Hepatocyte (in vitro differentiated cells): ENCODE results near the gene ENTHD1. TPM values are rescaled to one million over a fixed set of nuclear protein-coding genes. Genes with fewer than 3 reads are reported as not detected.

Experiments
- DNase-seq: peaks from one replicate; pipeline ENCODE4 v3.0.0-alpha.2; 2016; ENCODE audit warnings: low spot score
- H2AFZ ChIP-seq: fragments of 200-600 bp; sonication (generic); 2 replicates; pipeline ENCODE4 v1.6.0; 2016; ENCODE audit warnings: antibody characterized with exemption, mild to moderate bottlenecking
- H3K27ac ChIP-seq: fragments of 200-600 bp; sonication (generic); 2 replicates; pipeline ENCODE4 v1.5.1; 2016; ENCODE audit warnings: mild to moderate bottlenecking
- H3K27me3 ChIP-seq: fragments of 200-600 bp; sonication (generic); 2 replicates; pipeline ENCODE4 v1.6.1; 2016
- H3K36me3 ChIP-seq: fragments of 200-600 bp; sonication (generic); replicated peaks from 2 replicates; pipeline ENCODE4 v1.5.1; 2016; ENCODE audit warnings: low read depth; ENCODE audit not compliant: insufficient read depth
- H3K4me1 ChIP-seq: fragments of 200-600 bp; sonication (generic); 2 replicates; pipeline ENCODE4 v1.5.1; 2016; ENCODE audit warnings: mild to moderate bottlenecking, moderate library complexity; ENCODE audit not compliant: insufficient read depth
- H3K4me2 ChIP-seq: fragments of 200-600 bp; sonication (generic); 2 replicates; pipeline ENCODE4 v1.6.0; 2016
- H3K4me3 ChIP-seq: fragments of 200-600 bp; sonication (generic); 2 replicates; pipeline ENCODE4 v1.5.1; 2016; ENCODE audit warnings: mild to moderate bottlenecking
- H3K79me2 ChIP-seq: fragments of 200-600 bp; sonication (generic); 2 replicates; pipeline ENCODE4 v1.6.0; 2017; ENCODE audit warnings: mild to moderate bottlenecking
- H3K9me2 ChIP-seq: fragments of 200-600 bp; sonication (generic); replicated peaks from 2 replicates; pipeline ENCODE4 v1.6.0; 2017; ENCODE audit warnings: mild to moderate bottlenecking; ENCODE audit not compliant: insufficient read depth
- H3K9me3 ChIP-seq: fragments of 200-600 bp; sonication (generic); 2 replicates; pipeline ENCODE4 v1.5.1; 2016; ENCODE audit warnings: low read depth, mild to moderate bottlenecking
- H4K20me1 ChIP-seq: fragments of 200-600 bp; sonication (generic); 2 replicates; pipeline ENCODE4 v1.6.0; 2016; ENCODE audit warnings: mild to moderate bottlenecking; ENCODE audit not compliant: insufficient read depth, poor library complexity, severe bottlenecking
- CTCF ChIP-seq: fragments of 200-600 bp; sonication (generic); IDR thresholded peaks from 2 replicates; pipeline ENCODE4 v1.5.1; 2016; ENCODE audit warnings: antibody characterized with exemption, mild to moderate bottlenecking; ENCODE audit not compliant: poor library complexity
- EZH2 ChIP-seq: fragments of 200-600 bp; sonication (generic); IDR thresholded peaks from 2 replicates; pipeline ENCODE4 v1.6.1; 2016; ENCODE audit warnings: antibody characterized with exemption, mild to moderate bottlenecking, borderline replicate concordance
- EZH2phosphoT487 ChIP-seq: fragments of 200-600 bp; sonication (generic); IDR thresholded peaks from one replicate; pipeline ENCODE4 v1.6.1; 2018; ENCODE audit warnings: antibody characterized with exemption, mild to moderate bottlenecking, low read depth, moderate library complexity; ENCODE audit not compliant: unreplicated experiment, severe bottlenecking
- WGBS: methylation state at CpG from one replicate; pipeline ENCODE4 v1.1.6; 2016; ENCODE audit warnings: low lambda C conversion rate; ENCODE audit errors: missing lambda C conversion rate; 5-methylcytosine and 5-hydroxymethylcytosine counted together
- polyA plus RNA-seq: library from polyadenylated mRNA; unstranded; fragments of >200 nt; fragmentation: Nextera tagmentation; extraction: Ambion mirVana; gene quantifications from 2 replicates; pipeline ENCODE4 v1.2.1, GENCODE V29; 2016
- total RNA-seq: library from RNA; depleted of rRNA; stranded (reverse); fragments of >200 nt; gene quantifications from 2 replicates; pipeline ENCODE4 v1.2.3, GENCODE V29; 2014

The ENTHD1 gene
- total and polyA plus RNA-seq, 2 experiments from 2014 or later = not detected

DNA sequence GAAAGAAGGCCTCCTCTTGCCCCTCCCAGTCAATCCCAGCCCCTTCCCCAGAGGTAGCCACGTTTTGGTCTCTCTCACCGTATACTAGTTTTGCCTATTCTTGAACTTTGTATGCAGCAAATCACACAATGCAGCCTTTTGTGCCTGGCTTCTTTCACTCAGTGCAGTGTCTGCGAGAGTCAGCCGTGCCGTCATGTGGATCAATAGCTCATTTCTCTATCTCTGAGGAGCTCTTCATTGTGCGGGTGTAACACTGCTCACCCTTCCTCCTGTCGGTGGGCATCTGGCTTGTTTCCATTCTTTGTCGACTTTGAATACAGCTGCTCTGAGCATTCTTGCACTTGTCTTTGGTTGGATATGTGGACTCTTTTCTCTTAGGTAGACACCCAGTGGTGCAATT is 176.5 kb downstream of the ENTHD1 start:
- 82% methylated on average over 8 of the region's 8 CpGs for WGBS
- peaks cover 7% of the 10 kb centered on the region for H3K4me1 ChIP-seq
- H3K4me2 ChIP-seq = no peak overlapping the region
- DNase-seq = no peak
- H3K27ac ChIP-seq = no peak overlapping the region
- H3K9me3 ChIP-seq = no peaks in the 10 kb centered on the region
- no peak for TF ChIP-seq EZH2phosphoT487
- TF ChIP-seq CTCF = no peak
- TF ChIP-seq EZH2 = no peak
- H4K20me1 ChIP-seq = no peaks in the 10 kb centered on the region
- H3K79me2 ChIP-seq = no peaks in the 10 kb centered on the region
- H3K9me2 ChIP-seq = no peaks in the 10 kb centered on the region
- H3K27me3 ChIP-seq = no peaks in the 10 kb centered on the region
- no peak overlapping the region for H3K4me3 ChIP-seq
- no peaks in the 10 kb centered on the region for H3K36me3 ChIP-seq
- H2AFZ ChIP-seq = no peak overlapping the region

DNA sequence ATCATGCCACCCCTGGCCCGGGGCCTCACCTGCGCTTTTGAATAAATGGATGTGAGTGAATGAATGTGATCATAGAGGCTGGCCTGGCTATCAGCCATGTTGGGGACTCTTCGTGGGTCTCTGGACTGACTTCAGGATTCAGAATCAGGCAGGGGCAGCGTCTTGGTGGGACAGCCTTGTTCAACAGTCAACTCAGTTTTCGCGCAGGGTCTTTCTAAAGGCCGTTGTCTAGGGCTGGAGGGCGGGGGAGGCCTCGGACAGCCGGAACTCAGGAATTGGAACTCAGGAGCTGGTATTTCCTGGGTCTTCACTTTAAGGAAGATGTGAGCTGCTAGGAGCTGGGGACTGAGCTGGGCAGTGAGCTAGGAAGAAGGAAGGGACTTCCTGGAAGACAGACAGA is 177.0 kb downstream of the ENTHD1 start:
- H3K27ac ChIP-seq = no peak overlapping the region
- H3K4me1 ChIP-seq = peaks cover 7% of the 10 kb centered on the region
- no peaks in the 10 kb centered on the region for H4K20me1 ChIP-seq
- H3K9me3 ChIP-seq = no peaks in the 10 kb centered on the region
- no peak overlapping the region for H3K4me2 ChIP-seq
- no peaks in the 10 kb centered on the region for H3K79me2 ChIP-seq
- H3K27me3 ChIP-seq = no peaks in the 10 kb centered on the region
- H3K9me2 ChIP-seq = no peaks in the 10 kb centered on the region
- no peak overlapping the region for H2AFZ ChIP-seq
- WGBS = 93% methylated on average over 10 of the region's 10 CpGs
- no peak for DNase-seq
- no peaks in the 10 kb centered on the region for H3K36me3 ChIP-seq
- H3K4me3 ChIP-seq = no peak overlapping the region
- no peak for TF ChIP-seq EZH2

- Histone ChIP-seq H3K9me2 (no peaks in the 10 kb centered on the region), H3K4me3 (no peak overlapping the region), H3K36me3 (no peaks in the 10 kb centered on the region), H3K4me1 (peaks cover 7% of the 10 kb centered on the region), H3K27me3 (no peaks in the 10 kb centered on the region), H4K20me1 (no peaks in the 10 kb centered on the region), H3K79me2 (no peaks in the 10 kb centered on the region), H3K9me3 (no peaks in the 10 kb centered on the region), H3K4me2 (no peak overlapping the region), H2AFZ (no peak overlapping the region), H3K27ac (no peak overlapping the region)
- TF ChIP-seq EZH2 = no peak
- TF ChIP-seq CTCF = no peak
- no peak for TF ChIP-seq EZH2phosphoT487
- 93% methylated on average over 24 of the region's 25 CpGs for WGBS
- no peak for DNase-seq
Measured at GRCh38 chr22:39715778-39716495, 177.6 kb downstream of the ENTHD1 start.

GRCh38 chr22:39714321-39714720 is 179.2 kb downstream of the ENTHD1 start:
- no peak overlapping the region for H3K27ac ChIP-seq
- DNase-seq = no peak
- peaks cover 7% of the 10 kb centered on the region for H3K4me1 ChIP-seq
- TF ChIP-seq EZH2phosphoT487 (no peak), CTCF (no peak), EZH2 (no peak)
- H3K36me3 ChIP-seq = no peaks in the 10 kb centered on the region
- WGBS = 98% methylated on average over 8 of the region's 8 CpGs
- H3K9me3 ChIP-seq = no peaks in the 10 kb centered on the region
- no peak overlapping the region for H3K4me2 ChIP-seq
- H3K4me3 ChIP-seq = no peak overlapping the region
- H3K79me2 ChIP-seq = no peaks in the 10 kb centered on the region
- H2AFZ ChIP-seq = no peak overlapping the region
- H4K20me1 ChIP-seq = no peaks in the 10 kb centered on the region
- H3K9me2 ChIP-seq = no peaks in the 10 kb centered on the region
- no peaks in the 10 kb centered on the region for H3K27me3 ChIP-seq
